Measurements from ENCODE around the gene STPG1.

- TF ChIP-seq ZFX (IDR thresholded peaks at IDR 0.05; ENCODE audit: borderline replicate concordance) (no peak), CTCF (IDR thresholded peaks at IDR 0.05) (no peak)
These were observed 91.7 kb downstream of the STPG1 start for GRCh38 chr1:24321697-24322469.
